ENCODE data around the gene WDR77. TPM values are rescaled to one million over a fixed set of nuclear protein-coding genes. Genes with fewer than 3 reads are reported as not detected.

WDR77 gene
- total RNA-seq, 4 donors from 2014 or later = 20.5 to 33.5 (median 28.7) TPM

DNA sequence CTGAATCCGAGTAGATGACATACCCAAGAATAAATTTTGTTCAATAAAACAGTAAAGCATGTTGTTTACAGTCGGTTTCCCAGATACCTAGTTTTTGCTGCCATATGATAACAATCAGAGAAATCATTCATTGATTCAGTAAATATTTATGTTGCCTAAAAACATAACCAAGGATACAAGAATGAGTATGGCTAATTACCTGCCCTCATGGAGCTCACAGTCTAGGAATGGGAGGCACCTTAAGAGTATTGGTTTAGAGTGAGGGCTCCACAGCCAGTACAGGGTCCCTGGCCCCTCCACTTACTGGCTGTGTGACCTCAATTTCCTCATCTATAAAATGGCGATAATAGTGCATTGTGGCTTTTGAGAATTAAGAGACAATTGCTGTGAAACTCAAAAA, 1.1 kb upstream of the WDR77 start:
- Histone ChIP-seq H3K27ac (peak overlapping the region in 1 of 4 donors; percentile 86), H3K36me3 (peaks cover 0 to 34% of the 10 kb centered on the region in 2 donors), H3K27me3 (no peaks in the 10 kb centered on the region), H3K9me3 (no peaks in the 10 kb centered on the region), H3K4me1 (peaks cover 21 to 78% (median 31%) of the 10 kb centered on the region in 3 donors), H3K4me3 (peak overlapping the region; percentile 74)
- no peak for ATAC-seq
- TF ChIP-seq, protein P1, sequence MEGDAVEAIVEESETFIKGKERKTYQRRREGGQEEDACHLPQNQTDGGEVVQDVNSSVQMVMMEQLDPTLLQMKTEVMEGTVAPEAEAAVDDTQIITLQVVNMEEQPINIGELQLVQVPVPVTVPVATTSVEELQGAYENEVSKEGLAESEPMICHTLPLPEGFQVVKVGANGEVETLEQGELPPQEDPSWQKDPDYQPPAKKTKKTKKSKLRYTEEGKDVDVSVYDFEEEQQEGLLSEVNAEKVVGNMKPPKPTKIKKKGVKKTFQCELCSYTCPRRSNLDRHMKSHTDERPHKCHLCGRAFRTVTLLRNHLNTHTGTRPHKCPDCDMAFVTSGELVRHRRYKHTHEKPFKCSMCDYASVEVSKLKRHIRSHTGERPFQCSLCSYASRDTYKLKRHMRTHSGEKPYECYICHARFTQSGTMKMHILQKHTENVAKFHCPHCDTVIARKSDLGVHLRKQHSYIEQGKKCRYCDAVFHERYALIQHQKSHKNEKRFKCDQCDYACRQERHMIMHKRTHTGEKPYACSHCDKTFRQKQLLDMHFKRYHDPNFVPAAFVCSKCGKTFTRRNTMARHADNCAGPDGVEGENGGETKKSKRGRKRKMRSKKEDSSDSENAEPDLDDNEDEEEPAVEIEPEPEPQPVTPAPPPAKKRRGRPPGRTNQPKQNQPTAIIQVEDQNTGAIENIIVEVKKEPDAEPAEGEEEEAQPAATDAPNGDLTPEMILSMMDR (IDR thresholded peaks at IDR 0.05) = no peak
- no peak for TF ChIP-seq EP300 (IDR thresholded peaks at IDR 0.05)
- no peak for TF ChIP-seq POLR2A (IDR thresholded peaks at IDR 0.05)
- no peak for TF ChIP-seq POLR2AphosphoS5 (IDR thresholded peaks at IDR 0.05)
- 48 to 56% methylated on average over 3 of the region's 3 CpGs for WGBS, 2 donors (ENCODE audit: low coverage in 1 of 2)

GRCh38 chr1:111449703-111450017, 604 bp upstream of the WDR77 start:
- no peak for ATAC-seq
- WGBS, 2 donors (ENCODE audit: low coverage in 1 of 2) = 0 to 1% methylated on average over 7 to 8 of the region's 8 CpGs
- Histone ChIP-seq H3K9me3 (no peaks in the 10 kb centered on the region), H3K27me3 (no peaks in the 10 kb centered on the region), H3K27ac (peak overlapping the region; percentile 65 to 86 (median 86)), H3K36me3 (peaks cover 0 to 34% of the 10 kb centered on the region in 2 donors), H3K4me1 (peaks cover 18 to 72% (median 29%) of the 10 kb centered on the region in 3 donors), H3K4me3 (peak overlapping the region; percentile 74)
- TF ChIP-seq, protein P1 (IDR thresholded peaks at IDR 0.05) = no peak
- TF ChIP-seq POLR2A (IDR thresholded peaks at IDR 0.05) = no peak
- TF ChIP-seq POLR2AphosphoS5 (IDR thresholded peaks at IDR 0.05) = no peak
- TF ChIP-seq EP300 (IDR thresholded peaks at IDR 0.05) = no peak

- peaks cover 0 to 39% of the 10 kb centered on the region in 2 donors for H3K36me3 ChIP-seq
Observed at GRCh38 chr1:111448482-111448917, 556 bp downstream of the WDR77 start.

DNA sequence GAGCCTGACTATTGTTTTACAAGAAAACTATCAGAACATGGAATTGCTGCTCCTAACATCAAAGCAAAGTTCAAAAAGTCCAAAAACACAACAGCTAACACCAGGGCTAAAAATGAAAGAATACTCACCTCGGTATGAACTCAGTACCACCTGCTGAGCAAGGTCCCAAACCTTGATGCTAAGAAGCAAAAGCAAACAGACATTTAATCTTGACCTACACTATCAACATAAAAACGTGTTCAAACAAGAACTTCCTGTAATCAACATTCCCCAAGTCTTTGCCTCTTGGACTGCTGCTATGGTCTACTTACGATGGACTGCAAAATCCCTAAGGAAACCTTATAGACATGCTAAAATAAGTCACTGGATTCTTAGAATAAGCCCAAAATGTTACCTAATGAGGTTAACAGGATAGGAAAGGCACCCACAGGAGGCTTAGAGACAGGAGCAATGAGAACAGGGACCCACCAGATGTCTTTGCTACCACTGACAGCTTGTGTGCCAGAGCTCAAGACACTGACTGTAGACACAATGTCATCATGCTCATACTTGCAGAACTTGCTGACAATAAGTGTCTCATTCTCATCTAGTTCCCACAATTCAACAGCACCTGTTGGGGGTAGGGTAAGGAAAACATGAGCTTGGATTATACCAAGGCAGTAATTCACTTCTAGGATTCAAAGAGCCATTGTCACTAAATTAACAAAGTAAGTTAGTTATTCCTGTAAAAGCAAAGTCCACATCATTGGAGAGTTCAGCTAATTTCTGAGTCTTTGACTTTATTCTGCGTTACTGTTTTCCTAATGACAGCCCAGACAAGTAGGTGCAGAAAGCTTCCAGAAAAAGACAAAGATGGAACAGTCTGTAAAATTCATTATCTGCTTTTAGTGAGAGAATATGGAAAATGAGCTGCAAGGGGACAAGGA, 1.8 kb downstream of the WDR77 start:
- TF ChIP-seq POLR2AphosphoS5 (IDR thresholded peaks at IDR 0.05) (no peak), EP300 (IDR thresholded peaks at IDR 0.05) (no peak), POLR2A (IDR thresholded peaks at IDR 0.05) (no peak)
- TF ChIP-seq, protein P1 (IDR thresholded peaks at IDR 0.05) = no peak
- WGBS, 2 donors (ENCODE audit: low coverage in 1 of 2) = 52 to 74% methylated on average over 2 to 4 of the region's 4 CpGs
- Histone ChIP-seq H3K36me3 (peaks cover 0 to 52% of the 10 kb centered on the region in 2 donors), H3K27me3 (no peaks in the 10 kb centered on the region), H3K9me3 (no peaks in the 10 kb centered on the region), H3K4me1 (peaks cover 15 to 48% (median 21%) of the 10 kb centered on the region in 3 donors), H3K27ac (no peak overlapping the region), H3K4me3 (peak overlapping the region in 1 of 2 donors; percentile 74)
- ATAC-seq = no peak

More at GRCh38 chr1:111448482-111448917, 556 bp downstream of the WDR77 start:
- TF ChIP-seq POLR2AphosphoS5 (IDR thresholded peaks at IDR 0.05) = no peak
- TF ChIP-seq EP300 (IDR thresholded peaks at IDR 0.05) = no peak
- TF ChIP-seq POLR2A (IDR thresholded peaks at IDR 0.05) = no peak
- 0 to 1% methylated on average over 4 to 10 of the region's 25 CpGs for WGBS, 2 donors (ENCODE audit: low coverage in 1 of 2)
- Histone ChIP-seq H3K4me1 (peaks cover 18 to 61% (median 26%) of the 10 kb centered on the region in 3 donors), H3K4me3 (peak overlapping the region; percentile 74), H3K27ac (peak overlapping the region in 3 of 4 donors; percentile 84 to 86 (median 86)), H3K27me3 (no peaks in the 10 kb centered on the region), H3K9me3 (no peaks in the 10 kb centered on the region)
- ATAC-seq = peak; percentile 2

DNA sequence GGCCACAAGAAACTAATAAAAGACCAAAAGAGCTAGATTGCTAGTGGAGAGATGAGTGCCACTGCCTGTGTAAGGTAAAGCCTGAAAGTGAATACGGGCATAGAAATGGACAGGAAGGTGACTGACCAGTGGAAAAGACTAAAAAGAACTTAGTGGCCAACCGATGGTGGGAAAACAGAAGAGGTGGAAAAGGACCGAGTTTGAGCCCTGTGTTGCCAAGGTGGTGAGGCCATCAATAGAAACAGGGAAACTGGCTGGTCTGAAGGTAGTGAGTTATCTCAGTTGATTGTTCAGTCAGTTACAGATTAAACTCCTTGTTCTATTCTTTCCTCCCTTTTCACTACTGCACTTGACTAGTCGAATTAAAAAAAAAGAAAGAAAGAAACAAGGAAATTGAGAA, 2.5 kb downstream of the WDR77 start:
- WGBS, 2 donors (ENCODE audit: low coverage in 1 of 2) = 90 to 92% methylated on average over 3 to 4 of the region's 4 CpGs
- no peak overlapping the region for H3K4me3 ChIP-seq
- no peak overlapping the region for H3K27ac ChIP-seq
- H3K9me3 ChIP-seq = no peaks in the 10 kb centered on the region
- no peak for ATAC-seq
- TF ChIP-seq POLR2A (IDR thresholded peaks at IDR 0.05) (no peak), POLR2AphosphoS5 (IDR thresholded peaks at IDR 0.05) (no peak), EP300 (IDR thresholded peaks at IDR 0.05) (no peak)
- TF ChIP-seq, protein P1 (IDR thresholded peaks at IDR 0.05) = no peak
- H3K27me3 ChIP-seq = no peaks in the 10 kb centered on the region
- peaks cover 14 to 41% (median 14%) of the 10 kb centered on the region in 3 donors for H3K4me1 ChIP-seq
- H3K36me3 ChIP-seq = peaks cover 0 to 58% of the 10 kb centered on the region in 2 donors

Measured in gastroesophageal sphincter (tissue), 4 donors.